ENCODE results near the gene MAB21L2. TPM values are rescaled to one million over a fixed set of nuclear protein-coding genes. Genes with fewer than 3 reads are reported as not detected.
"Not testable (repeated sequence)": the region's sequence is repeated elsewhere in the genome, so short reads cannot be mapped to it uniquely, and the experiment has no call there.

Gene MAB21L2
- total RNA-seq, 1 donor from 2014 or later, result not detected

DNA sequence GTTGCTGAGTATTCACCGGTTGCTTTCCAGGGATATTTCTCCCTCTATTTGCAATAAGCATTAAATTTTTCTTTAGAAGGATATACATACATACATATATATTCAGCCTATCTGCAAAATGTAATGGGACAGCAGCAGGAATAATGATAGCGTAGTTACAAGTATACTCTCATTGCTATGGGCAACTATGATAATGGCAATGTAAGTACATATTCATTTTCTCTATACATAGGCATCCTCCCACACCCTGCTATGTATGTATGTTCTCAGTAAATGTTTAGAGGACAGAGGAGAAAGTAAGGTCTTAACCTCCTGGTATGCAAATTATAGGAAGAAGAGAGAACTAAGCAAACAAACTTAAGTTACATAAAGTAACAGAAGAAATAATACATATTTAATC is 19.7 kb upstream of the MAB21L2 start:
- TF ChIP-seq, protein P1, sequence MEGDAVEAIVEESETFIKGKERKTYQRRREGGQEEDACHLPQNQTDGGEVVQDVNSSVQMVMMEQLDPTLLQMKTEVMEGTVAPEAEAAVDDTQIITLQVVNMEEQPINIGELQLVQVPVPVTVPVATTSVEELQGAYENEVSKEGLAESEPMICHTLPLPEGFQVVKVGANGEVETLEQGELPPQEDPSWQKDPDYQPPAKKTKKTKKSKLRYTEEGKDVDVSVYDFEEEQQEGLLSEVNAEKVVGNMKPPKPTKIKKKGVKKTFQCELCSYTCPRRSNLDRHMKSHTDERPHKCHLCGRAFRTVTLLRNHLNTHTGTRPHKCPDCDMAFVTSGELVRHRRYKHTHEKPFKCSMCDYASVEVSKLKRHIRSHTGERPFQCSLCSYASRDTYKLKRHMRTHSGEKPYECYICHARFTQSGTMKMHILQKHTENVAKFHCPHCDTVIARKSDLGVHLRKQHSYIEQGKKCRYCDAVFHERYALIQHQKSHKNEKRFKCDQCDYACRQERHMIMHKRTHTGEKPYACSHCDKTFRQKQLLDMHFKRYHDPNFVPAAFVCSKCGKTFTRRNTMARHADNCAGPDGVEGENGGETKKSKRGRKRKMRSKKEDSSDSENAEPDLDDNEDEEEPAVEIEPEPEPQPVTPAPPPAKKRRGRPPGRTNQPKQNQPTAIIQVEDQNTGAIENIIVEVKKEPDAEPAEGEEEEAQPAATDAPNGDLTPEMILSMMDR (IDR thresholded peaks at IDR 0.05), result no peak
- DNase-seq (no peak), ATAC-seq (no peak)
- intact Hi-C loops (cut with DNase I), result no loop called here
- H3K4me3 ChIP-seq, result no peak overlapping the region
- H3K4me1 ChIP-seq, result no peaks in the 10 kb centered on the region
- no peak overlapping the region for H3K27ac ChIP-seq
- H3K36me3 ChIP-seq, result no peaks in the 10 kb centered on the region
- no peaks in the 10 kb centered on the region for H3K27me3 ChIP-seq (ENCODE audit: low read depth)
- no peaks in the 10 kb centered on the region for H3K9me3 ChIP-seq

DNA sequence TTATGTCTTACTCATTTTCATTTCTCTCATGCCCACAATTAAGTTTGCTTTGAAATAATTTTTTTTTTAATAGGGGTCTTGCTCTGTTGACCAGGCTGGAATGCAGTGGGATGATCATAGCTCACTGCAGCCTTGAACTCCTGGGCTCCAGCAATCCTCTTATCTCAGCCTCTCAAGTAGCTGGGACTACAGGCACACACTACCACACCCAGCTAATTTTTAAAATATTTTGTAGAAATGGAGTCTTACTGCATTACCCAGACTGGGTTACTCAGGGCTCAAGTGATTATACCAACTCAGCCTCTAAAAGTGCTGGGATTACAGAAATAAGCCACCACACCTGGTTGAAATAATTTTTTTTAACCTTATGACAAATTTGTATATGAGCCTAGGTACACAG is 19.2 kb upstream of the MAB21L2 start:
- intact Hi-C loops (cut with DNase I), result no loop called here
- TF ChIP-seq, protein P1 (IDR thresholded peaks at IDR 0.05), result no peak
- no peaks in the 10 kb centered on the region for H3K27me3 ChIP-seq (ENCODE audit: low read depth)
- H3K36me3 ChIP-seq, result no peaks in the 10 kb centered on the region
- H3K4me1 ChIP-seq, result no peaks in the 10 kb centered on the region
- ATAC-seq, result no peak
- no peaks in the 10 kb centered on the region for H3K9me3 ChIP-seq
- H3K4me3 ChIP-seq, result no peak overlapping the region
- no peak overlapping the region for H3K27ac ChIP-seq
- DNase-seq, result no peak

DNA sequence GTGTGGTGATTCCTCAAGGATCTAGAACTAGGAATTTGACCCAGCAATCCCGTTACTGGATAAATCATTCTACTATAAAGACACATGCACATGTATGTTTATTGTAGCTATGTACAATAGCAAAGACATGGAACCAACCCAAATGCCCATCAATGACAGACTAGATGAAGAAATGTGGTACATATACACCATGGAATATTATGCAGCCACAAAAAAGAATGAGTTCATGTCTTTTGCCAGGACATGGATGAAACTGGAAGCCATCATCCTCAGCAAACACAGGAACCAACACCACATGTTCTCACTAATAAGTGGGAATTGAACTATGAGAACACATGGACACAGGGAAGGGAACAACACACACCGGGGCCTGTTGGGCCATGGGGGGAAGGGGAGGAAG is 17.0 kb upstream of the MAB21L2 start:
- H3K27ac ChIP-seq; intact Hi-C loops (cut with DNase I); H3K4me3 ChIP-seq; ATAC-seq; H3K27me3 ChIP-seq (ENCODE audit: low read depth); H3K4me1 ChIP-seq; H3K36me3 ChIP-seq; DNase-seq; H3K9me3 ChIP-seq: not testable (repeated sequence)

DNA sequence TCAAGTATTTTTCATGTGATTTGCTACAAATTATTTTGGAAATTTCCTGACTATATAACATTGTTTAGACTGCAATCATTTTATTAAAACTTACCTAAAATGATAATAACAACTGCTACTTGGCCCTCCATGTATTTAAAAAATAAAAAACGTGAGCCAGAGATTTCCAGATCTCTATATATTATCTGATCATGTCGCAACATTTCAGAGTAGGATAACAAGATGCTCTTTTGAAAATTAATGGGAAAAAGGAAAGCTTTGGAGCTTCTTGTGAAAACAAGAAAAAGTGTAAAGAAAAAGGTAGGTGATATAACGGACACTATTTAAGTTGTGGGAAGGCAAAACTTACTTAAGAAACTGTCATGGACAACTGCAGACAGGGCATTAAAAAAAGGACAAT is 14.9 kb upstream of the MAB21L2 start:
- Histone ChIP-seq H3K27ac (no peak overlapping the region), H3K4me1 (no peaks in the 10 kb centered on the region), H3K27me3 (ENCODE audit: low read depth) (no peaks in the 10 kb centered on the region), H3K4me3 (no peak overlapping the region), H3K9me3 (no peaks in the 10 kb centered on the region), H3K36me3 (no peaks in the 10 kb centered on the region)
- intact Hi-C loops (cut with DNase I), result no loop called here
- ATAC-seq (no peak), DNase-seq (no peak)
- TF ChIP-seq, protein P1 (IDR thresholded peaks at IDR 0.05), result no peak

DNA sequence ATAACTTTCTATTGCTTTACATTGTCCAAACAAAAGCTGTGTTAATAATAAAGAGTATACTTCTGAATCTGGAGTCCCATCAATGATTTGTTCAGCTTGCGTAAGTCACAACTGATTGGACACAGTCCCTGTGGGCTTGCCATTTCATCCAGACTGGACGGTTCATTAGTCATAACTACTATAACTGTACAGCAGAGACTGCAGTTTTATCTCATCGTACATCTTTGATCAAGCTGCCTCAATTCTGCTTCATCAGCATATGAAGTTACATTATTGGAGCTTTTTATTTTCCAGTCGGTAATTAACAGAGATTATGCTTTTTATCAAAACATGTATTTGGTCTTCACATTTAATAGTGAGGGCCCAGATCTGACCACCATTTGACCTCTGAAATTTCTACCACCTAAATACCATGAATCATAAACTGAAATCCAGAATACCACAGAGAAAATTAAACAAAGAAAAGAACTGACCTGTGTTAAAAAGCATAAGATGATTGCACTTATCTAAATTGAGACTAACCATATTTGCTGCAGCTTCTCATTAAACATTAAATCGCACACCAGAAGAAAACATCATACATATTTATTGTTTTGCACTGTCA is 12.5 kb upstream of the MAB21L2 start:
- Histone ChIP-seq H3K27me3 (ENCODE audit: low read depth) (no peaks in the 10 kb centered on the region), H3K27ac (no peak overlapping the region), H3K36me3 (no peaks in the 10 kb centered on the region), H3K4me3 (no peak overlapping the region), H3K4me1 (no peaks in the 10 kb centered on the region), H3K9me3 (no peaks in the 10 kb centered on the region)
- no peak for DNase-seq
- TF ChIP-seq, protein P1 (IDR thresholded peaks at IDR 0.05), result no peak
- no peak for ATAC-seq
- intact Hi-C loops (cut with DNase I), result no loop called here

DNA sequence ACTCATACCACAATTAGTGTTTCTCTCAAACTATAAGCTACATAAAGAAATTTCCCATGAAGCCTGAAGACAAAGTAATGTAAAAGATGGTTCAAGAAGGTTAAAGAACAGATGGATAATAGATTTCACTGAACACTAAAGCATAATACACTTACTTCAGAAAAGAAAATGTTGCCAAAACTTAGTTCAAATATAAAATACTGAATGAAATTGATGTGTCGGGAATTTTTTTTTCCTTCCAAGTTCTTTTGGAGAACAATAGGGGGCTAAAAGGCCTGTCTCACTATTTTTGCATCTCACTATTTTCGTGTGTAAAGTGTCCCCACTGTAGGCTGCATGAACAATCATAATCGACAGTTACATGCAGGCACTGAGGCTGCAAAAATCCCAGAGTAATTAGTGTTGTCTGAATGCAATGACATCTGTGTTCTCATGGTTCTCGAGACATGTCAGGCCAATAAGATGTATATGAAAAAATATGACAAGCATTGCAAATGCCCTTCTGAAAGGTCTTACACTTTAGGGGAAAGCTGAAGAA is 11.9 kb upstream of the MAB21L2 start:
- Histone ChIP-seq H3K9me3 (no peaks in the 10 kb centered on the region), H3K27me3 (ENCODE audit: low read depth) (no peaks in the 10 kb centered on the region), H3K4me1 (no peaks in the 10 kb centered on the region), H3K27ac (no peak overlapping the region), H3K4me3 (no peak overlapping the region), H3K36me3 (no peaks in the 10 kb centered on the region)
- intact Hi-C loops (cut with DNase I), result no loop called here
- TF ChIP-seq, protein P1 (IDR thresholded peaks at IDR 0.05), result no peak
- no peak for DNase-seq
- no peak for ATAC-seq
